Right forelimb (tissue), 1 donor: ENCODE measurements around the gene CPXM1.
"Not testable (repeated sequence)": the region's sequence is repeated elsewhere in the genome, so short reads cannot be mapped to it uniquely, and the experiment has no call there.

Source experiments
- DNase-seq: peaks from one replicate; pipeline ENCODE4 v3.0.0-alpha.2; 2018

CPXM1 gene

GRCh38 chr20:2820896-2821869 is 20.8 kb upstream of the CPXM1 start:
- DNase-seq = no peak

DNA sequence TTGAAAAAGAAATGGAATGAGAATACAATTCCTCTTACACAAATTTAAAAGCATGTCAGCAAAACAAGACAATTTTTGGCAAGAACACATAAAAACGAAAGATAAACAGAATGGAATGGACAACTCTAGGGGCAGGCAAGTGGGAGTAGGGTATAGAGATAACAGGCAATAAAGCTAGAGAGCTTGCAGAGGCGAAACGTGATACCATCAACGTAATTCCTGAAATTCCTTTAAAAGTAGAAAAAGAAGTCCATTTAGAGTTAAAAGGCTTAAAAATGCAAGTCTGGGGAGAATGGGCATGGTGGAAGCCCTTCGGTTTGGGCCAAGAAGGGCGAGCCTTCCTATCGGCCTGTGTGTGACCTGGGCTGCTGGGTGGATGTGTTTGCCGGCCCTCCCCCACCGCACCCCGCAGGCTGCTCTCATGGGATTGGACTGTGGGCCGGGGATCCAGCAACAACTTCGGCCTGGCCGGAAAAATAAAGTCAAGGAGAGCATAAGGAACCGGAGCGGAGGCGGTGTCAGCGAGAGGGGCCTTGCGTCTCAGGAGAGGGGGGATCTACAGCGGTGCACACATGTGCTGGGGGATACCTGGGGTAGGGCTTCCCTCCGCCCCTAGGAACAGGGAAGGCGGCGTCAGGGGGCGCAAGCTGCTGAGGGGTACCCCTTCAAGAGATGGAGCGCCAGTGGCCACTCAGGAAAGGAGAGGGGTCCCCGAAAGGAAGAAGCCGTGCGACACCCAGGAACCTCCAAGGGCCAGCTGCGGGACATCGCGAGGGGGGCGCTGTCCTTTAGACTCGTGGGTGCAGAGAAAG is 19.9 kb upstream of the CPXM1 start:
- no peak for DNase-seq

GRCh38 chr20:2817891-2818595 is 17.6 kb upstream of the CPXM1 start:
- DNase-seq = no peak

DNA sequence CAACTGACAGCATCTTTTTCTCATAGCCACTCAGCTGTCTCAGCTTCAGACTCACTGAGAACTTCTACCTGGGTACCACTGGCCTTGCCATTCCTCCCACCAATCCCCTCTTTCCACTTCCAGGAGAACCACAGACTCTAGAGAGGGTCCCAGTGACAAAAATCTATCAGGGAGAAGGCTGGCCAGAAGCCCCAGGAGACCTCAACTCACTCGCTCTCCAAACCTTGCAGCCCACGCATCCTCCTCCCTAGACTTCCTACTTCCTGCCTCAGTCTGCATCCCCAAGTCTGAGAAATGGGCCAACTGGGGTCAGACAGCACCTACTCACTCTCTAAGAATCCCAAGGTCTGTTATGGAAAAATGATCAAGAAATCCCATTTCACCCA is 16.9 kb upstream of the CPXM1 start:
- no peak for DNase-seq

- no peak for DNase-seq
Measured at GRCh38 chr20:2816583-2817340, 16.3 kb upstream of the CPXM1 start.

- DNase-seq = no peak
Measured at GRCh38 chr20:2816030-2816582, 15.7 kb upstream of the CPXM1 start, which contains the start of gene TMEM239. TSS of gene TMEM239 (plus strand) at chr20:2816364. CDS start at chr20:2816555, 191 bp downstream.

- no peak for DNase-seq
Measured at GRCh38 chr20:2815242-2815900, 14.9 kb upstream of the CPXM1 start.

GRCh38 chr20:2814587-2815051 is 14.2 kb upstream of the CPXM1 start, which contains the start of gene C20orf141:
TSS of gene C20orf141 (plus strand) at chr20:2814987. CDS start at chr20:2815185, 198 bp downstream.
- DNase-seq = no peak

GRCh38 chr20:2814076-2814475 is 13.6 kb upstream of the CPXM1 start:
- no peak for DNase-seq

DNA sequence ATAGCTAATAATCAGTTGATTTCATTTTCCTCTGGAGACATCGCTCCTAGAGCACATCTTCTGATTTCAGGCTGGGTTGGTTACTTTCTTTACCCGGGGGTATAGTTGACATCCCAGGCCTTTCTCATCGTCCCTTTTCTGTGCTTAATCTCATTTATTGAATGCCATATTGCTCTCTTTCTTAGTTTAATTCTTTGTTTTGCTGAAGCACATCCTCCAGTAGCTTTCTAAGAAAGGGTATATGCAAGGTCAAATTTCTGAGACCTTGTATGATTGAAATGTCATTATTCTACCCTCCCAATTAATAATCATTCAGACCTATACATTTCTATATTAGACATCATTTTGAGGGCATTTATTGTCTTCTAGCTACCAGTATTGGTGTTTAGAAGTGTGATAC is 11.8 kb upstream of the CPXM1 start:
- DNase-seq = no peak

GRCh38 chr20:2809690-2810089 is 9.3 kb upstream of the CPXM1 start:
- DNase-seq = no peak

DNA sequence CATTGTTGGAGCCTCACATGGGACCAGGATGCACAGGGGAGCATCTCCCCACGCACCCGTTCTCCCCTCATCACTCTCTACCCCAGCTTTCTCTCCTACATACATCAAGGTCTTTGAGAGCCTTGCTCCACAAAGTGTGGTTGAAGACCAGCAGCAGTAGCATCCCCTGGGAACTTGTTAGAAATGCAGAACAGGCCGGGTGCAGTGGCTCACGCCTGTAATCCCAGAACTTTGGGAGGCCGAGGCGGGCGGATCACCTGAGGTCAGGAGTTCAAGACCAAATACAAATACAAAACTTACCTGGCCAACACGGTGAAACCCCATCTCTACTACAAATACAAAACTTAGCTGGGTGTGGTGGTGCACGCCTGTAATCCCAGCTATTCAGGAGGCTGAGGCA is 7.5 kb upstream of the CPXM1 start:
- DNase-seq = not testable (repeated sequence)

DNA sequence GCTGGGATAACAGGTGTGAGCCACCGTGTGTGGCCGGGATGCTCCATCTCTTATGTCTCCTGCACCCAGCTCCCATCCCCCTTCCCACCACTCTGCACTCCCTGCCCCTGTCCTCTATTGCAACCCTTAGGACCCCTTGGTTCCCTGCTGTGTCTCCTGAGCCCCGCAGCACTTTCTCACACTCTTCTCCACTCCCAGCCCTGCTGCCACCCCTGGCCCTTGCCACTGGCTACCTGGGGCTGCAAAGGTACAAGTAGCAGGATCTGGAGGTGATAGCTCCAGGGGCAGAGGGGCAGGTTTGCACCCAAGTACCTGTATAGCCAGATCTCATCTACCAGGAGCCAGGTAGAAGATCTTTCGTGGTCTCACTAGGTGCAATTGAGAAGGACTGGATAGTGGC is 6.6 kb upstream of the CPXM1 start:
- no peak for DNase-seq

DNA sequence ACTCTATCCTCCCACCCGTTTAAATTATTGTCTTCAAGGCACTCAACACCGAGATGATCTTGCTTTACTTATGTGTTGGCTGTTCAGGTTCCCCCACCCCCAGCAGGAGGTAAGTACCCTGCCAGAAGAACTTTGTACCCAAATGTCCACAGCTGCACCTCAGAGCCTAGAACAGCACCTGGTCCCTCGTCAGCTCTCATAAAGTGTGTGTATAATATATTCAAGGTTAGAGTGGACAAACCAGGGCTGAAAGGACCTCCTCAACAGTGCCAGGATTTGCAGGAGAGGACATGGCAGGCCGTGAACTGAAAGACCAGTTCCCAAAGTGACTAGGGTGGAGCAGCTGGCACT is 5.9 kb upstream of the CPXM1 start:
- DNase-seq = no peak

GRCh38 chr20:2805689-2806350 is 5.4 kb upstream of the CPXM1 start:
- DNase-seq = no peak

DNA sequence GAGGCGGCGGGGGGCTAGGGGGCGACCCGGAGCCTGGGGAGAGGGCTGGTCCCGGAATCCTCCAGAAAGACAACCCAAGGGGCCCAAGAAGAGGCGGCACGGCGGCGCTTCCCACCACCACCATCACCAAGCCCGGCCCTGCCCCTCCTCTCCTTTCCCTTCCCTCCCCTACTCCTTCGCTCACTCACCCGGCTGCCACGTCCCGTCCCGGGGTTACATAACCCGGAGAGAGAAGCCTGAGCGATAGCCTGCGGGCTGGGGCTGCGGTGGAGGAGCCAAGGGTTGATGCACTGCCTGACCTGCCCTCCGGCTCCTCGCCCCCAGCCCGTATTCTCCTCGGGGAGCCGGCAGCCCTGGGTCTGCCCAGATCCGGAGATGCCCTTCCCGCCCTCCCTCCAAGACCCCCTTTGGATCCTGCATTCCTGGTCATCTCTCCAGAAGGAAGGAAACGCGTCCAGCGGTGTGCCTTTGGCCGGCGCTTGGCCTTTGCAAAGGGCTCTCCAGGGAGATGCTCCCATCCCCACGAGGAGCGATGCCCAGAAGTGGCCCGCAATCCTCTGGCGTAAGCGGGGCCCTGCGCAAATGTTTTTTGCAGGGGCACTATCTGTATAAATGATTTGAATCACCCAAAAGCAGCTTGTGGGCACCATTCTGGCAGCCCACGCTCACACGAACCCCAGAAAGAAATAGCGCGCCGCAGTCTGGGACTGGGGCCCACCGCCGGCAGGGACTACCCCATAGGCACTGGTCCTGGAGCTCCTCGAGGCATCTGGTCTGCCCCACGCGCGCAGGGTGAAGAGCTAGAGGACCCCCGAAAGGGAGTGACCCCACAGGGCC is 4.6 kb upstream of the CPXM1 start:
- DNase-seq = no peak

GRCh38 chr20:2804041-2804828 is 3.8 kb upstream of the CPXM1 start:
- DNase-seq = no peak

DNA sequence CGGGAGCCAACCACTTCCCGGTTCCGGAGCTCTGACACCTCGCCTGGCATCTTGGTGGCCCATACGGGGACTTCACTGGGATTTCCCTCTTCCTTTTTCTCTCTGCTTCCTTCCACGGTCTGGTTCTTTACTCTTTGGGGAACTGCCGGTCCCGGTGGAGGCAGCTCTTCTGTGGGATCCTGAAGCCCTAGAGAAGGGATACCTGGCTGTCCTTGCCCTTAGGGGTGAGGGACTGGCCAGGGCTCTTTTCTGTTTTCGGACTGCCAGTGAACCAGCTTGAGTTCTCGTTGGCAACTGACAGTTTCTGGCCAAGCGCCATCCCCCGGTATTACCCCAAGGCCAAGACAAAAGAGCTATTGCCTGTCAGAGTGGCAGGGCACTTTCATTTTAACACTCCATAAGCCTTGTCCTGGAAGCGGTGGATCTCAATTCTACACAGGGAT is 880 bp upstream of the CPXM1 start:
- DNase-seq = no peak
